Naive thymus-derived CD8-positive, alpha-beta T cell (primary cell): ENCODE data around the gene TTC31. TPM values are rescaled to one million over a fixed set of nuclear protein-coding genes. Genes with fewer than 3 reads are reported as not detected.
"Not testable (repeated sequence)": the region's sequence is repeated elsewhere in the genome, so short reads cannot be mapped to it uniquely, and the experiment has no call there.

Source experiments
- ATAC-seq, 2 donors: fragments of 150-1000 bp; cut with Tn5 transposase in 1 of 2; sonication (Bioruptor Pico), chemical (Tn5 transposase) in 1 of 2; 1 replicate in 1 of 2; 2 replicates in 1 of 2; pipeline ENCODE4 v1.10.0; 2021; ENCODE audit warnings: mild to moderate bottlenecking in 2 of 2, moderate library complexity in 2 of 2
- POLR2A ChIA-PET: fragments of 350-600 bp; sonication (Branson Sonifier 250); formaldehyde crosslinking; loops from one replicate; lab custom pipeline; 2021; ENCODE audit warnings: antibody characterized with exemption; lab: Charles Lee
- DNase-seq, 10 donors: peaks; one replicate each; pipeline versions ENCODE4 v3.0.0 to v3.0.0-alpha.2; 2020 to 2022
- H3K27ac Mint-ChIP-seq, 10 donors: one replicate each; pipeline ENCODE4 v1.8.0; 2020 to 2022; ENCODE audit warnings: mild to moderate bottlenecking in 10 of 10, mixed read lengths in 10 of 10, moderate library complexity in 4 of 10, inconsistent platforms in 1 of 10
- H3K27me3 Mint-ChIP-seq, 5 donors: one replicate each; pipeline ENCODE4 v1.8.0; 2021 to 2022; ENCODE audit warnings: mixed read lengths in 5 of 5
- H3K36me3 Mint-ChIP-seq, 3 donors: one replicate each; pipeline ENCODE4 v1.8.0; 2020 to 2022; ENCODE audit warnings: mixed read lengths in 3 of 3, mild to moderate bottlenecking in 2 of 3, inconsistent platforms in 1 of 3
- H3K4me1 Mint-ChIP-seq, 4 donors: one replicate each; pipeline ENCODE4 v1.8.0; 2021 to 2022; ENCODE audit warnings: mixed read lengths in 4 of 4
- H3K4me3 Mint-ChIP-seq, 10 donors: one replicate each; pipeline ENCODE4 v1.8.0; 2020 to 2022; ENCODE audit warnings: mild to moderate bottlenecking in 10 of 10, mixed read lengths in 10 of 10, moderate library complexity in 6 of 10, inconsistent platforms in 1 of 10
- H3K9me3 Mint-ChIP-seq, 9 donors: one replicate each; pipeline ENCODE4 v1.8.0; 2020 to 2022; ENCODE audit warnings: mixed read lengths in 9 of 9, mild to moderate bottlenecking in 3 of 9, inconsistent platforms in 1 of 9, moderate library complexity in 1 of 9
- polyA plus RNA-seq, 3 donors: library from polyadenylated mRNA; unstranded; fragments of 300-500 nt; fragmentation: Illumina TruSeq; gene quantifications; one replicate each; pipeline ENCODE4 v1.2.3, GENCODE V29; 2021
- total RNA-seq, 8 experiments: library from RNA in 2 of 8; stranded (reverse) in 2 of 8; gene quantifications; one replicate each; pipeline ENCODE4 v1.2.3 and lab custom pipeline; 2021 to 2026

TTC31 gene
- total and polyA plus RNA-seq, 5 experiments from 2014 or later = 18.9 to 52.1 (median 21.1) TPM

GRCh38 chr2:74472945-74473258 lies 10.0 kb upstream of the TTC31 start:
- Mint-ChIP-seq H3K27me3 (no peaks in the 10 kb centered on the region), H3K36me3 (peaks cover 0 to 25% (median 10%) of the 10 kb centered on the region in 3 donors), H3K27ac (peak overlapping the region; percentile 98 to 100 (median 99)), H3K9me3 (no peaks in the 10 kb centered on the region), H3K4me3 (peak overlapping the region; percentile 94 to 99 (median 98)), H3K4me1 (peaks cover 19 to 41% (median 29%) of the 10 kb centered on the region in 4 donors)
- no peak for DNase-seq
- POLR2A ChIA-PET = interaction anchor here (0.6 to 5.8 kb wide), 16 partner anchors 8 to 112 kb away, joined by 3 to 172 read pairs (median 6); partner anchors contain the start of genes AUP1, C2orf81, CCDC142 and HTRA2
- no peak for ATAC-seq

DNA sequence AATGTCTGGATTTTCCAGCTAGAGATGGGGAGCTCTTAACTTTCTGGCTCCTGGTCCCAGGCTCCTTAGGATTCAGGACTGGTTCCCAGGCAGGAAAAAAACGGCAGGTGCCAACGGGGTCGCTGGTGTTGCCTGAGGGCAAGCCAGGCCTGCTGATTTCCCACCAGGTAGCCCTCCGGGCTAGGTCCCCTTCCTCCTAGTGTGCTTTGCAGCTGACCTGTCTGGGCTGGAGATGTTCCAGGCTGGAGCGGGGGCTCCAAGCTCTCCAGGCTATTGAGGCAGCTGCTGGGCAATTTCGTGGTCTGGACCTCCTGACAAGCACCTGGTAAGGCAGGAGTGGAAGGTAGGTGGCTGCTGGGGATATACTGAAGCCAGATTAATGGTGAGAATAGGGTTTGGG lies 8.4 kb upstream of the TTC31 start:
- no peak for DNase-seq
- Mint-ChIP-seq H3K27me3 (no peaks in the 10 kb centered on the region), H3K4me3 (peak overlapping the region in 3 of 10 donors; percentile 14 to 48 (median 30)), H3K4me1 (peaks cover 21 to 44% (median 33%) of the 10 kb centered on the region in 4 donors), H3K9me3 (no peaks in the 10 kb centered on the region), H3K27ac (peak overlapping the region in 3 of 10 donors; percentile 15 to 52 (median 20)), H3K36me3 (peaks cover 0 to 33% (median 13%) of the 10 kb centered on the region in 3 donors)
- POLR2A ChIA-PET = interaction anchor here (0.7 to 5.8 kb wide), 5 partner anchors 8 to 111 kb away, joined by 3 to 172 read pairs (median 6); partner anchors contain the start of genes CCDC142, INO80B, MOGS and TTC31
- ATAC-seq = no peak

DNA sequence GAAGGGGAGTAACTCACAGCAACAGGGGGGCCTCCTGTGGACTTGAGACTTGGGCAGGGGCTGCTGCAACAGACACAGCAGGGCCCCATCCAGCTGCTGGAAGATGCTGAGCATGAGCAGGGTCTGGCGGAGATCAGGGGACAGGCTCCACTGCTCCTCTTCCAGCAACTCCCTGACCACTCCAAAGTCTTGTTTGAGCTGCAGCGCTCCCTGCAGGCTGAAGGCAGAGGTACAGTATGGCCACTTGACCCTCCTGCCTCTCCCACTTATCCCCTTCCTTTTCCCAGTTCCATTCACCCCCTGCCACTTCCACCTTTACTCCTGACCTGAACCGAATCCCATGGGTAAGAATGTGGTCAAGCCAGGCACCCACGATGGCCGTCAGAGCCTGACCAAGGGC lies 8.0 kb upstream of the TTC31 start:
- Mint-ChIP-seq H3K27ac (peak overlapping the region in 2 of 10 donors; percentile 20 to 29), H3K4me3 (peak overlapping the region in 2 of 10 donors; percentile 48 to 62), H3K4me1 (peaks cover 20 to 46% (median 32%) of the 10 kb centered on the region in 4 donors), H3K9me3 (no peaks in the 10 kb centered on the region), H3K27me3 (no peaks in the 10 kb centered on the region), H3K36me3 (peaks cover 0 to 35% (median 14%) of the 10 kb centered on the region in 3 donors)
- POLR2A ChIA-PET = interaction anchor here (0.9 to 5.8 kb wide), 4 partner anchors 7 to 111 kb away, joined by 3 to 172 read pairs (median 44); partner anchors contain the start of genes CCDC142, INO80B, MOGS and TTC31
- no peak for ATAC-seq
- DNase-seq = no peak

DNA sequence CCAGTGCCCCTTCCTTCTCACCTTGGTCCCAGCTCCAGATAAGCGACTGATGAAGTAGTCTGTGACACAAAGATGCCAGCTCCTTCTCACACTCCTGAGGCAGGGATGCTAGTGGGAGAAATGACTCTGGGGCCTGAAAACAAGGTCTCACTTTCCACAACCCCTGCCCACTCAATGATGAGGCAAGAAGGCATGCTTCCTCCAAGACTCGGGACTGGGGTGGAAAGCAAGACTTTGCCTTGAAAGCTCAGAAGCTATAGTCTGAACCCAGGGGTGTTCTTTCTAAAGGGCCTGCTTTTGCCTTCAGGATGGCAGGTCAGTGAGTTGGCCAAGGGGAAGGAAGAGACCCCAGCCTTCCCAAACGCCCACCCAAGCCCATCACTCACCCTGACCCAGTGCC lies 1.4 kb upstream of the TTC31 start:
- Mint-ChIP-seq H3K4me1 (peaks cover 16 to 49% (median 35%) of the 10 kb centered on the region in 4 donors), H3K4me3 (peak overlapping the region; percentile 67 to 100 (median 100)), H3K36me3 (peaks cover 0 to 49% (median 7%) of the 10 kb centered on the region in 3 donors), H3K27ac (peak overlapping the region in 7 of 10 donors; percentile 20 to 100 (median 56)), H3K27me3 (no peaks in the 10 kb centered on the region), H3K9me3 (no peaks in the 10 kb centered on the region)
- POLR2A ChIA-PET = interaction anchor here (0.6 to 5.4 kb wide), 8 partner anchors 8 to 42 kb away, joined by 3 to 159 read pairs (median 12); partner anchors contain the start of genes INO80B, MOGS, MRPL53 and PCGF1
- no peak for DNase-seq
- no peak for ATAC-seq

DNA sequence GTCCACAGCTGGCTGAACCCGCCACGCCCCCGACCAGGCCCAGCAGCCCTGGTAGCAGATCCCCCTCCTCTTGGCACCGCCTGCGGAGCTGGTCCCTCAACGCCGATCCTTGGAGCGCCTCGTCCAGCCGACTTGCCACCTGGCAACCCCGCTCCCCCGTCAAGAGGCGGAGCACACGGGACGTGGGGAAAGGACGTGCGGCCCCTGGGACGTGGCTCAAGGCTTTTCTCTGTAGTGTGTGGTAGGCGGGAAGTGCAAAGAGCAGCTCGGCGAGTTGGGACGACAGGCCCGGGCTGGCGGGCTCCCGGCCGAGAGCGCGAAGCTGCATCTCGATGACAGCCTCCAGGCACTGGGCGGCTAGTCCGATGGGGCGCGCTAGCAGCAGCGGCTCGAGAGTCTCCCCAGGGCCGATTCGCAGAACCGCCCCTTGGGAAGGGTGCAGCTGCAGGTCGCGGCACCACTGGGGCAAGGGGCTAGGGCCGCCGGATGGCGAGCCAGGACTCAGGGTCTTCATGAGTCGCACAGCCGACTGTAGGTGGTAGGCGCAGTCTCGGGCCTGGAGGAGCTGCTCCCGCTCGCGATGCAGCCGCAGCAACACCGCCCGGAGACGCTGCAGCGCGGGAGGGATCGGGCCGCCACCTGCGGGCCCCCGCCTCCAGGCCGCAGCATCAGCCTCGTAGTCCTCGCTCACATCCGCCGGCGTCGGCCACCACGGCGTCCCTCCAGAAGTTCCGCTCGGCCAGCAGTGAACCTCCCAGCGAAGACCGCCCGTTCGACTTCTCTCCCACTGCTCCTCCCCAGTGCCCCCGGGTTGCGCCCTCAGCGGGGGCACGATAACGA lies 700 bp upstream of the TTC31 start:
- POLR2A ChIA-PET = interaction anchor here (0.6 to 5.4 kb wide), 22 partner anchors 9 to 356 kb away, joined by 3 to 159 read pairs (median 5); partner anchors contain the start of genes AUP1, C2orf81, HTRA2 and INO80B
- Mint-ChIP-seq H3K36me3 (peaks cover 0 to 52% (median 7%) of the 10 kb centered on the region in 3 donors), H3K27ac (peak overlapping the region; percentile 97 to 100 (median 100)), H3K4me1 (peaks cover 18 to 51% (median 38%) of the 10 kb centered on the region in 4 donors), H3K4me3 (peak overlapping the region; percentile 90 to 100 (median 100)), H3K9me3 (no peaks in the 10 kb centered on the region), H3K27me3 (no peaks in the 10 kb centered on the region)
- DNase-seq (peak in 6 of 10 donors; percentile 31 to 76 (median 40)), ATAC-seq (peak; percentile 50 to 56)

DNA sequence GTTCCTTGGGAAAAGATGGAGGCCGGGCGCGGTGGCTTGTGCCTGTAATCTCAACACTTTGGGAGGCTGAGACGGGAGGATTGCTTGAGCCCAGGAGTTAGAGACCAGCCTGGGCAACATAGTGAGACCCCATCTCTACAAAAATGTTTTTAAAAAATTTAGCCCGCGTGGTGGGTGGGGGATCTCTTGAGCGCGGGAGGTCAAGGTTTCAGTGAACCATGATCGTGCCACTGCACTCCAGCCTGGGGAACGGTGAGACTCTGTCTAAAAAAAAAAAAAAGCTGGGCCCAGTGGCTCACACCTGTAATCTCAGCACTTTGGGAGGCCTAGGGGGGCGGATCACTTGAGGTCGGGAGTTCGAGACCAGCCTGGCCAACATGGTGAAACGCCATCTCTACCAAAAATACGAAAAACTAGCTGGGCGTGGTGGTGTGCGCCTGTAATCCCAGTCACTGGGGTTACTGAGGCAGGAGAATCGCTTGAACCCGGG lies 839 bp downstream of the TTC31 start:
- Mint-ChIP-seq H3K36me3 (peaks cover 0 to 50% (median 7%) of the 10 kb centered on the region in 3 donors), H3K27ac (peak overlapping the region in 9 of 10 donors; percentile 99 to 100 (median 100)), H3K4me1 (peaks cover 15 to 47% (median 36%) of the 10 kb centered on the region in 4 donors), H3K4me3 (peak overlapping the region; percentile 90 to 100 (median 100))
- not testable (repeated sequence) for ATAC-seq, H3K27me3 Mint-ChIP-seq, DNase-seq, H3K9me3 Mint-ChIP-seq
- POLR2A ChIA-PET = interaction anchor here (0.7 to 5.4 kb wide), 15 partner anchors 10 to 305 kb away, joined by 3 to 159 read pairs (median 7); partner anchors contain the start of genes AUP1, HTRA2, INO80B and MOGS

- ATAC-seq (no peak), DNase-seq (no peak)
- peak overlapping the region in 1 of 10 donors; percentile 67 for H3K27ac Mint-ChIP-seq
- H3K27me3 Mint-ChIP-seq = no peaks in the 10 kb centered on the region
- no peaks in the 10 kb centered on the region for H3K9me3 Mint-ChIP-seq
- peaks cover 15 to 31% (median 21%) of the 10 kb centered on the region in 4 donors for H3K4me1 Mint-ChIP-seq
- POLR2A ChIA-PET = interaction anchor here (0.7 to 0.8 kb wide), 2 partner anchors 14 to 47 kb away, joined by 3 read pairs; no protein-coding TSS in a partner anchor
- peaks cover 0 to 48% (median 7%) of the 10 kb centered on the region in 3 donors for H3K36me3 Mint-ChIP-seq
- H3K4me3 Mint-ChIP-seq = no peak overlapping the region
Observed at GRCh38 chr2:74486141-74486540, 3.3 kb downstream of the TTC31 start.

DNA sequence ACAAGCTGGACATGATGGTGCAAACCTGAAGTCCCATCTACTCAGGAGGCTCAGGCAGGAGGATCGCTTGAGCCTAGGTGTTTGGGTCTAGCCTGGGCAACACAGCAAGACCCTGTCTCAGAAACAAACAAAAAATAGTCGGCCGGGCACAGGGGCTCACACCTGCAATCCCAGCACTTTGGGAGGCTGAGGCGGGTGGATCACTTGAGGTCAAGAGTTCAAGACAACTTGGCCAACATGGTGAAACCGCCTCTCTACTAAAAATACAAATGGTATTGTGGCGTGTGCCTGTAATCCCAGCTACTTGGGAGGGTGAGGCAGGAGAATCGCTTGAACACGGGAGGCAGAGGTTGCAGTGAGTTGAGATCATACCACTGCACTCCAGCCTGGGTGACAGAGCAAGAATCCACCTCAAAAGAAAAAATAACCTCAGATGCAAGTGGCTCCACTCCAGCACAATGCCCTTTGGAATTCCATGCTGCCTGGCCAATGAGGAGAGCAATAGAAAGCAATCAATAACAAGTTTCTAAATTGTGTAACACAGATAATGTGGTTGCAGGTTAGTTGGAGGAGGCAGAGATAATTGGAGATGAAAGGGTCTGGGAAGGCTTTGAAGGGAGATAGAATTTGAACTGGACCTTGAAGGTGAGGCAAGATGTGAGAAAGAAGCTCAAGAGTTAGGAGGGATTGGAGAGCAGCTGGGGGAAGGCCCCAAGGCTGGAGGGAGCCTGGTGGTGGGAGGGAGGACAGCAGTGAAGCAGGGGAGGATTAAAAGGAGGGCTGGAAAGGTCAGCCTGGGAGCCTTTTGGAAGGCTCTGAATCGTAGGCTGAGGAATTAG lies 6.0 kb downstream of the TTC31 start:
- ATAC-seq = no peak
- Mint-ChIP-seq H3K4me1 (peaks cover 6 to 17% (median 9%) of the 10 kb centered on the region in 4 donors), H3K27me3 (no peaks in the 10 kb centered on the region), H3K4me3 (no peak overlapping the region), H3K36me3 (peaks cover 0 to 70% (median 11%) of the 10 kb centered on the region in 3 donors), H3K9me3 (no peaks in the 10 kb centered on the region), H3K27ac (peak overlapping the region in 2 of 10 donors; percentile 49 to 75)
- no peak for DNase-seq
- POLR2A ChIA-PET = no interaction called here

DNA sequence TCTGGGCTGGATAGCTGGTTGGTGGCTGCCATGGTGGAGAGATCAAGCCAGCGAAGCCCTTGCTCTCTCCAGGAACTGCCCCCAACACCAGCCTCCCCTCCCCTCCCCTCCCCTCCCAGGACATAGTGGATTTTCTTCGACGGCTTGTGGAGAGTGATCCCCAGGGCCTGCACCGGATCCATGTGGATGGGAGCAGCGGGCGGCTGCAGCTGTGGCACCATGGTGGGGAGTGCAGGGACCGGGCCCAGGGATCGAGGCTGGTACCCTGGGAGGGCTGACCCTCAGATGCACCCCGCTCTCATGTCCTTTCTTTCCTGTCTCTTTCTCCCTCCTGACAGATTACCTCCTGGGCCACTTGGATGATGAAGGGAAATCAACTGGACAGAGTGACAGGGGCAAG lies 7.0 kb downstream of the TTC31 start:
- ATAC-seq (no peak), DNase-seq (no peak)
- Mint-ChIP-seq H3K27me3 (no peaks in the 10 kb centered on the region), H3K36me3 (peaks cover 0 to 74% (median 14%) of the 10 kb centered on the region in 3 donors), H3K4me1 (peaks cover 4 to 13% (median 8%) of the 10 kb centered on the region in 4 donors), H3K9me3 (no peaks in the 10 kb centered on the region), H3K27ac (no peak overlapping the region), H3K4me3 (no peak overlapping the region)
- POLR2A ChIA-PET = no interaction called here

- POLR2A ChIA-PET = no interaction called here
- Mint-ChIP-seq H3K4me1 (peaks cover 0 to 6% (median 2%) of the 10 kb centered on the region in 4 donors), H3K9me3 (peaks cover 0 to 1% (median 0%) of the 10 kb centered on the region in 9 donors), H3K27ac (peak overlapping the region in 1 of 10 donors; percentile 32), H3K4me3 (no peak overlapping the region), H3K27me3 (no peaks in the 10 kb centered on the region), H3K36me3 (peaks cover 0 to 56% (median 12%) of the 10 kb centered on the region in 3 donors)
- ATAC-seq = no peak
- no peak for DNase-seq
Observed at GRCh38 chr2:74491648-74492544, 9.0 kb downstream of the TTC31 start.

DNA sequence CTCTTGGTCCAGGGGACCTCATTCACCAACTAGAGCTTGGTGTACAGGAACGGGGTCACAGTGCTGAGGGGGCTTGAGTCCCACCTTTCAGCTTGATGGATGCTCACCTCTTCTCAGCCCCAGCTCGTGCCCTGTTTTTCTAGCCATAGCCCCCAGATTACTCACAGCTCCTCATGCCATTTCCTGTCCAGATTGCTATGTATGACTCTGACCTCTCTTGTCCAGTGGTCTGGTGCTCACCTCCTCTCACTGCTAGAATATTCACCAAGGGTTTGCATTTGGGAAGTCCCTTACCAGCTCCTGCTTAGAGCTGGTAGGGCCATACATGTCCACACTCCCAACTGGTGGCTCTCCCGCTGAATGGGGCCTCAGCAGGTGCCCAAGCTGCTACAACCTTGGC lies 10.7 kb downstream of the TTC31 start:
- POLR2A ChIA-PET = interaction anchor here (0.5 kb wide), 1 partner anchor 14 kb away, joined by 3 read pairs; the partner anchor contains the start of gene PCGF1
- H3K27ac Mint-ChIP-seq = peak overlapping the region in 1 of 10 donors; percentile 25

More for the DNA sequence above, 10.7 kb downstream of the TTC31 start:
- Mint-ChIP-seq H3K9me3 (peaks cover 0 to 1% (median 0%) of the 10 kb centered on the region in 9 donors), H3K27me3 (peaks cover 0 to 11% (median 5%) of the 10 kb centered on the region in 5 donors), H3K36me3 (peaks cover 0 to 50% (median 12%) of the 10 kb centered on the region in 3 donors), H3K4me3 (no peak overlapping the region), H3K4me1 (peaks cover 8 to 12% (median 10%) of the 10 kb centered on the region in 4 donors)
- ATAC-seq = no peak
- no peak for DNase-seq
